HepG2 (cell line): Measurements from ENCODE around the gene LYPLA2. TPM values are rescaled to one million over a fixed set of nuclear protein-coding genes. Genes with fewer than 3 reads are reported as not detected.

Source experiments
- ASH2L ChIP-seq: fragments of 300-600, 200-600 bp; sonication (generic); IDR thresholded peaks from 2 replicates; pipeline ENCODE4 v1.7.0; 2017; ENCODE audit warnings: low read depth, mild to moderate bottlenecking, moderate library complexity, mixed read lengths, low read length; ENCODE audit not compliant: insufficient read length
- CCAR2 ChIP-seq: fragments of 200-400 bp; formaldehyde crosslinking; optimal IDR thresholded peaks from 2 replicates; pipeline ENCODE3; 2018; ENCODE audit warnings: low read depth, mild to moderate bottlenecking, low read length, moderate library complexity
- DR1 ChIP-seq: sonication (generic); formaldehyde crosslinking; IDR thresholded peaks from 2 replicates; pipeline ENCODE4 v1.8.0; 2021; ENCODE audit warnings: mild to moderate bottlenecking, missing genetic modification reagents, inconsistent platforms
- FOXA1 ChIP-seq, 2 experiments: fragments of 450-650 bp in 1 of 2; sonication (generic) in 1 of 2; formaldehyde crosslinking in 1 of 2; IDR thresholded peaks; 2 replicates each; pipeline versions ENCODE4 v1.4.0 to v1.6.1; 2016 to 2020; ENCODE audit warnings: missing genetic modification reagents in 1 of 2
- FOXJ3 ChIP-seq: sonication (generic); formaldehyde crosslinking; IDR thresholded peaks from 2 replicates; pipeline ENCODE4 v1.4.0; 2020; ENCODE audit warnings: missing genetic modification reagents, mild to moderate bottlenecking, borderline replicate concordance
- GABPB1 ChIP-seq: IDR thresholded peaks from 2 replicates; pipeline ENCODE4 v1.6.1; 2016; ENCODE audit warnings: mild to moderate bottlenecking, missing genetic modification reagents, moderate library complexity, missing compliant biosample characterization
- HNF4A ChIP-seq: sonication (generic); formaldehyde crosslinking; IDR thresholded peaks from 2 replicates; pipeline ENCODE4 v1.4.0; 2020; ENCODE audit warnings: missing genetic modification reagents
- HNRNPH1 ChIP-seq: fragments of 200-400 bp; formaldehyde crosslinking; optimal IDR thresholded peaks from 2 replicates; pipeline ENCODE3; 2017; ENCODE audit warnings: mild to moderate bottlenecking, low read depth, low read length
- KAT2B ChIP-seq: fragments of 150-350 bp; IDR thresholded peaks from 2 replicates; pipeline ENCODE4 v1.6.1; 2014; ENCODE audit warnings: low read depth, low read length, borderline replicate concordance
- MAX ChIP-seq: IDR thresholded peaks from 2 replicates; pipeline ENCODE4 v1.6.1; 2012; ENCODE audit warnings: inconsistent platforms
- MZF1 ChIP-seq: sonication (generic); formaldehyde crosslinking; IDR thresholded peaks from 2 replicates; pipeline ENCODE4 v1.8.1; 2023; ENCODE audit warnings: mild to moderate bottlenecking, missing genetic modification reagents, borderline replicate concordance
- NR2F1 ChIP-seq, 2 experiments: fragments of 450-650 bp in 1 of 2; formaldehyde crosslinking in 1 of 2; IDR thresholded peaks; 2 replicates each; pipeline versions ENCODE4 v1.5.0 to v1.6.1; 2016 to 2020; ENCODE audit warnings: mild to moderate bottlenecking in 1 of 2, missing compliant biosample characterization in 1 of 2, missing genetic modification reagents in 1 of 2, moderate library complexity in 1 of 2
- PAF1 ChIP-seq: IDR thresholded peaks from 2 replicates; pipeline ENCODE4 v1.6.1; 2016; ENCODE audit warnings: missing genetic modification reagents, missing compliant biosample characterization
- REXO4 ChIP-seq: sonication (generic); formaldehyde crosslinking; IDR thresholded peaks from 2 replicates; pipeline ENCODE4 v1.8.0; 2022; ENCODE audit warnings: missing genetic modification reagents, mild to moderate bottlenecking, borderline replicate concordance
- RNF2 ChIP-seq: fragments of 450-650 bp; conservative IDR thresholded peaks from 2 replicates; pipeline ENCODE4 v1.6.1; 2016; ENCODE audit warnings: low read depth
- THAP11 ChIP-seq: IDR thresholded peaks from 2 replicates; pipeline ENCODE4 v1.6.1; 2016; ENCODE audit warnings: missing biosample characterization, missing genetic modification reagents
- ZBTB7A ChIP-seq: sonication (generic); formaldehyde crosslinking; IDR thresholded peaks from 2 replicates; pipeline ENCODE4 v1.8.0; 2022; ENCODE audit warnings: mild to moderate bottlenecking, missing genetic modification reagents
- ZFP90 ChIP-seq: sonication (generic); formaldehyde crosslinking; IDR thresholded peaks from 2 replicates; pipeline ENCODE4 v1.8.0; 2022; ENCODE audit warnings: missing genetic modification reagents, mild to moderate bottlenecking, inconsistent platforms, borderline replicate concordance
- ZFX ChIP-seq: sonication (generic); formaldehyde crosslinking; IDR thresholded peaks from 2 replicates; pipeline ENCODE4 v1.4.0; 2020; ENCODE audit warnings: mild to moderate bottlenecking, low read depth, missing genetic modification reagents, moderate library complexity
- ZMYM4 ChIP-seq: sonication (generic); formaldehyde crosslinking; IDR thresholded peaks from 2 replicates; pipeline ENCODE4 v1.8.1; 2023; ENCODE audit warnings: mild to moderate bottlenecking, missing genetic modification reagents
- ZNF10 ChIP-seq: sonication (generic); formaldehyde crosslinking; IDR thresholded peaks from 2 replicates; pipeline ENCODE4 v1.4.0; 2020; ENCODE audit warnings: mild to moderate bottlenecking, low read depth, missing genetic modification reagents, borderline replicate concordance
- ZNF205 ChIP-seq: IDR thresholded peaks from 2 replicates; pipeline ENCODE4 v1.6.1; 2018; ENCODE audit warnings: missing biosample characterization, missing genetic modification reagents
- ZNF605 ChIP-seq: sonication (generic); formaldehyde crosslinking; IDR thresholded peaks from 2 replicates; pipeline ENCODE4 v1.8.0; 2022; ENCODE audit warnings: mild to moderate bottlenecking, missing genetic modification reagents
- ZNF724P ChIP-seq: sonication (generic); formaldehyde crosslinking; IDR thresholded peaks from 2 replicates; pipeline ENCODE4 v1.8.0; 2022; ENCODE audit warnings: missing genetic modification reagents, borderline replicate concordance
- ZNF839 ChIP-seq: sonication (generic); formaldehyde crosslinking; IDR thresholded peaks from 2 replicates; pipeline ENCODE4 v1.4.0; 2020; ENCODE audit warnings: missing genetic modification reagents, mild to moderate bottlenecking, borderline replicate concordance
- polyA plus RNA-seq, 8 experiments: library from polyadenylated mRNA; depleted of rRNA in 3 of 8; stranded (reverse) in 7 of 8; unstranded in 1 of 8; fragments of >200 nt; fragmentation: Illumina TruSeq in 4 of 8; extraction: Trizol in 4 of 8; gene quantifications; 2 replicates each; pipeline versions ENCODE4 v1.2.1 to v1.2.3, GENCODE V29; 2011 to 2016; ENCODE audit warnings: low read depth in 4 of 8, missing spikeins in 1 of 8, mixed read lengths in 1 of 8; ENCODE audit not compliant: insufficient read depth in 1 of 8
- total RNA-seq, 5 experiments: library from RNA; depleted of rRNA; stranded (reverse); fragments of >200 nt; fragmentation: Illumina TruSeq; extraction: Trizol; gene quantifications; 2 replicates each; pipeline ENCODE4 v1.2.3, GENCODE V29; 2016; ENCODE audit warnings: low read depth in 1 of 5
- TF ChIP-seq, protein P1 (sequence below): sonication (generic); formaldehyde crosslinking; IDR thresholded peaks from 2 replicates; pipeline ENCODE4 v1.9.0; 2021; ENCODE audit warnings: missing genetic modification reagents, borderline replicate concordance

LYPLA2 gene
- total and polyA plus RNA-seq, 2 of the 13 experiments (the other 11 are each of a cell fraction or from before 2014, with no cell fraction given) = 72.1 to 73.2 TPM

DNA sequence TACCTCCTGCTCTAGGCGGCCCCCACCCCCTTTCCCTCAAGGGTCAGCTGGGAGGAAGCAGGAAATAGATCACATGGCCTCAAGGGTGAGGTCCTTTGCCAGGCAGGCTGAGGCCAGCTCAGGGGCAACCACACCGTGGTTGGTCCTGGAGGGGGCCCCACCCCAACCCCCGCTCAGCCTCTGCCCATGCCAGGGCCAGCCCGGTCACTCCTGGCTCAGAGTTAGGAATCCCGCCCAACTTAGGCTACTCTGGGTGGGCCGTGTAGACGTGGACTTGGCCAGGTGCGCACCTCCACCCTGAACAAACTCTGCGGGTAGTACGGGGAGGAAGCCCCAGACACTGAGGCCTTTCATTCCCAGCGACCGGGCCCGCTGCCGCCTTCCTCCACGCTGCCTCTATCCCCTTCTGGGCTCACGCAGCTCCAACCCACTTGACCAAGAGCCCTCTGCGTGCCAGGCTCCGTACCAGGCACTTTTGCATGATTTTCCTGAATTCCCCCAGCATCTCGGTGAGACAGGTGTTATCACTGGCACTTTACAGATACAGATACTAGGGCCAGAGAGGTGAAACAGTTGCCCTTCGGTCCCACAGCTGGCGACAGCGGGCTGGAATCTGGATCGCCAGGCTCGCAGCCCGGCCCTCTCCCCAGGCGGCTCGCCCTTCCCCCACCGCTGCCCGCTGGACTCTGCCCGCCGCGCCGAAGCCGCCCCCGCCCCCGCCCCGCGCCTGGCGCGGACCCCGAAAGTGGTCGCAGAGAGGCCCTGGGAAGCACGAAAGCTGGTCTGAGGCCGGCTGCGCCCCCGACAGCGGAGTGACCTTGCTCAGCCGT, 8.8 kb downstream of the LYPLA2 start (continued):
- no peak for TF ChIP-seq ZNF205
- TF ChIP-seq ZBTB7A (CRISPR knock-in tag) = 0 out of 2 replicates have a peak, but pooled peaks have one; percentile 11
- TF ChIP-seq CCAR2 = no peak
- no peak for TF ChIP-seq ZMYM4 (CRISPR knock-in tag)
- no peak for TF ChIP-seq KAT2B
- TF ChIP-seq ZFP90 (CRISPR knock-in tag) = no peak
- TF ChIP-seq ASH2L = no peak
- TF ChIP-seq FOXJ3 (CRISPR knock-in tag) = no peak
- TF ChIP-seq MZF1 (CRISPR knock-in tag) = no peak
- no peak for TF ChIP-seq ZNF10
- TF ChIP-seq MAX = peak; percentile 62; the same call in 1 of the 2 replicates
- TF ChIP-seq THAP11 (CRISPR knock-in tag) = peak; percentile 52; the same call in 1 of the 2 replicates
- no peak for TF ChIP-seq ZNF839
- TF ChIP-seq GABPB1 = peak; percentile 74
- no peak; the same call in 1 of the 2 replicates for TF ChIP-seq ZNF724P (CRISPR knock-in tag)
- peak; percentile 51; the same call in 1 of the 2 replicates for TF ChIP-seq ZFX (CRISPR knock-in tag)
- no peak for TF ChIP-seq RNF2
- TF ChIP-seq, protein P1, sequence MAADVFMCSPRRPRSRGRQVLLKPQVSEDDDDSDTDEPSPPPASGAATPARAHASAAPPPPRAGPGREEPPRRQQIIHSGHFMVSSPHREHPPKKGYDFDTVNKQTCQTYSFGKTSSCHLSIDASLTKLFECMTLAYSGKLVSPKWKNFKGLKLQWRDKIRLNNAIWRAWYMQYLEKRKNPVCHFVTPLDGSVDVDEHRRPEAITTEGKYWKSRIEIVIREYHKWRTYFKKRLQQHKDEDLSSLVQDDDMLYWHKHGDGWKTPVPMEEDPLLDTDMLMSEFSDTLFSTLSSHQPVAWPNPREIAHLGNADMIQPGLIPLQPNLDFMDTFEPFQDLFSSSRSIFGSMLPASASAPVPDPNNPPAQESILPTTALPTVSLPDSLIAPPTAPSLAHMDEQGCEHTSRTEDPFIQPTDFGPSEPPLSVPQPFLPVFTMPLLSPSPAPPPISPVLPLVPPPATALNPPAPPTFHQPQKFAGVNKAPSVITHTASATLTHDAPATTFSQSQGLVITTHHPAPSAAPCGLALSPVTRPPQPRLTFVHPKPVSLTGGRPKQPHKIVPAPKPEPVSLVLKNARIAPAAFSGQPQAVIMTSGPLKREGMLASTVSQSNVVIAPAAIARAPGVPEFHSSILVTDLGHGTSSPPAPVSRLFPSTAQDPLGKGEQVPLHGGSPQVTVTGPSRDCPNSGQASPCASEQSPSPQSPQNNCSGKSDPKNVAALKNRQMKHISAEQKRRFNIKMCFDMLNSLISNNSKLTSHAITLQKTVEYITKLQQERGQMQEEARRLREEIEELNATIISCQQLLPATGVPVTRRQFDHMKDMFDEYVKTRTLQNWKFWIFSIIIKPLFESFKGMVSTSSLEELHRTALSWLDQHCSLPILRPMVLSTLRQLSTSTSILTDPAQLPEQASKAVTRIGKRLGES (CRISPR knock-in tag) = no peak; the same call in 1 of the 2 replicates
- TF ChIP-seq REXO4 (CRISPR knock-in tag) = no peak
- no peak for TF ChIP-seq HNRNPH1
- no peak for TF ChIP-seq FOXA1 (IDR thresholded peaks at IDR 0.05)
- TF ChIP-seq FOXA1 (CRISPR knock-in tag; IDR thresholded peaks at IDR 0.05) = no peak
- no peak for TF ChIP-seq DR1 (CRISPR knock-in tag)
- TF ChIP-seq ZNF605 (CRISPR knock-in tag) = no peak
- TF ChIP-seq PAF1 = no peak
- peak; percentile 63 for TF ChIP-seq HNF4A (CRISPR knock-in tag)
- 0 out of 4 replicates have a peak, but pooled peaks of 1 of the 2 experiments have one; percentile 12 for TF ChIP-seq NR2F1 (CRISPR knock-in tag; IDR thresholded peaks at IDR 0.05)
